Ascending aorta (tissue), 2 donors: ENCODE data around the gene ACOT9. TPM values are rescaled to one million over a fixed set of nuclear protein-coding genes. Genes with fewer than 3 reads are reported as not detected.

Source experiments
- DNase-seq, 2 donors: peaks; one replicate each; pipeline ENCODE4 v3.0.0-alpha.2; 2019; ENCODE audit warnings: low spot score in 2 of 2
- H3K27ac ChIP-seq, 2 donors: fragments of 200-600 bp; sonication (generic); one replicate each; pipeline ENCODE4 v1.5.1; 2016 to 2017; ENCODE audit warnings: mild to moderate bottlenecking in 1 of 2
- H3K27me3 ChIP-seq: fragments of 200-600 bp; sonication (generic); one replicate; pipeline ENCODE4 v1.5.1; 2017
- H3K36me3 ChIP-seq, 2 donors: fragments of 200-600 bp; sonication (generic); one replicate each; pipeline ENCODE4 v1.5.1; 2016
- H3K4me1 ChIP-seq, 2 donors: fragments of 200-600 bp; sonication (generic); one replicate each; pipeline ENCODE4 v1.5.1; 2016 to 2017; ENCODE audit warnings: mild to moderate bottlenecking in 1 of 2
- H3K4me3 ChIP-seq, 2 donors: fragments of 200-600 bp; sonication (generic); one replicate each; pipeline ENCODE4 v1.5.1; 2016 to 2017; ENCODE audit warnings: mild to moderate bottlenecking in 1 of 2
- H3K9me3 ChIP-seq, 2 donors: fragments of 200-600 bp; sonication (generic); one replicate each; pipeline ENCODE4 v1.5.1; 2016
- CTCF ChIP-seq, 3 experiments: fragments of 200-600 bp in 2 of 3; fragments of 450-650 bp in 1 of 3; sonication (generic) in 2 of 3; IDR thresholded peaks; one replicate each; pipeline ENCODE4 v1.5.1; 2016 to 2019; ENCODE audit warnings: antibody characterized with exemption in 3 of 3, mild to moderate bottlenecking in 1 of 3, moderate library complexity in 1 of 3
- intact Hi-C: fragments of 100-400 bp; cut with DNase I; formaldehyde crosslinking; loops from one replicate; pipeline ENCODE4 v1.15.1; 2023
- total RNA-seq: library from RNA; depleted of rRNA; stranded (reverse); fragments of >200 nt; gene quantifications from one replicate; pipeline ENCODE4 v1.1.0, GENCODE V29; 2016

ACOT9 gene, protein sequence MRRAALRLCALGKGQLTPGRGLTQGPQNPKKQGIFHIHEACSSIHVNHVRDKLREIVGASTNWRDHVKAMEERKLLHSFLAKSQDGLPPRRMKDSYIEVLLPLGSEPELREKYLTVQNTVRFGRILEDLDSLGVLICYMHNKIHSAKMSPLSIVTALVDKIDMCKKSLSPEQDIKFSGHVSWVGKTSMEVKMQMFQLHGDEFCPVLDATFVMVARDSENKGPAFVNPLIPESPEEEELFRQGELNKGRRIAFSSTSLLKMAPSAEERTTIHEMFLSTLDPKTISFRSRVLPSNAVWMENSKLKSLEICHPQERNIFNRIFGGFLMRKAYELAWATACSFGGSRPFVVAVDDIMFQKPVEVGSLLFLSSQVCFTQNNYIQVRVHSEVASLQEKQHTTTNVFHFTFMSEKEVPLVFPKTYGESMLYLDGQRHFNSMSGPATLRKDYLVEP
- 6.6 TPM for total RNA-seq

DNA sequence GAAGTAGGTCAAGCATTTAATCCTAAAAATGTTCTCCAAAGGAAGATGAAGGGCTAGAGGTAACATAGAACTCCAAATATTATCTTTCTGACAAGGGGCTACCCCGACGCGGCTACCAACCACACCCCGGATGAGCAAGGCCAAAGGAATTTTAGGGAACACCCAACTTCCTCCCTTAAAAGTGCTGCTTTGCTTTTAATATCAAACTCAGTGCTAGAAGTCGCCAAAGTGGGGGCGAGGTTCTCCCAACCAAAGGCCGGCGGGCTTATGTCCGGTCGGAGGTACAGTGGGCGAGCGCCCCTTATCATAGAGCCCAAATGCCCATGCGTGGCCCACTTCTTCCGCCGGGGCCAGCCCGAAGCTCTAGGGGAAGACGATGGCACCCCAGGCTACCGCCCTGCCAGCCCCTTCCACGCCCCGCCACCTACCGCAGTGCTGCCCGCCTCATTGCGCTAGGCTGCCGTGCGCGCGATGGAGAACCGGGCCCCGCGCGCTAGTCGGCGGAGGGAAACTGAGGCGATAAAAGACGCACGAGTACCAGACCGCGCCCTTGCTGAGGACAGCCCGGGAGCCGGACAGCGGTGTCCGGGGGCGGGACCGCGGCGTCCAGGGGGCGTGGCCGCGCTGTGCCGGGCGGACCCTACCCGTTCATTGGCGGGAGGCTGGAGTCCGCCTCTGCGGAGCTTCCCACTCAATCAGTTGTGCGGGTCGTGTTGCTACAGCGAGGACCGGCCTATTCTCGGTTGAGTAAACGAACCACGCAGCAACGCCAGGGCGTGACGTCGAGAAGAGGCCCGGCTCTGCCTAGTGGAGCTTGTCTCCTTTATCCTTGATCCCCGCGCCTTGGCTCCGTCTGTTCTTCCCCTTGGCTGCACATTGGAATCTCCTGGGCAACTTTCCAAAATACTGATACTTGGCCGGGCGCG, at the start of gene ACOT9:
Gene ACOT9 (minus strand): TSS at position 580 of the 926 bp plus-strand sequence. CDS start 132 bp downstream, at position 448.
- Histone ChIP-seq H3K4me1 (no peaks in the 10 kb centered on the region), H3K9me3 (no peaks in the 10 kb centered on the region), H3K27me3 (no peaks in the 10 kb centered on the region), H3K36me3 (no peaks in the 10 kb centered on the region), H3K4me3 (peak within 1 kb of the TSS; percentile 71 to 79), H3K27ac (peak within 1 kb of the TSS; percentile 93 to 98)
- intact Hi-C loops = loop anchor here (1.0 to 10.0 kb wide), 6 partner anchors 40 to 282 kb away; partner anchors contain the start of genes CXorf58, KLHL15, PRDX4 and SAT1
- TF ChIP-seq CTCF (IDR thresholded peaks at IDR 0.05) = no peak
- DNase-seq = peak; percentile 87 to 97

DNA sequence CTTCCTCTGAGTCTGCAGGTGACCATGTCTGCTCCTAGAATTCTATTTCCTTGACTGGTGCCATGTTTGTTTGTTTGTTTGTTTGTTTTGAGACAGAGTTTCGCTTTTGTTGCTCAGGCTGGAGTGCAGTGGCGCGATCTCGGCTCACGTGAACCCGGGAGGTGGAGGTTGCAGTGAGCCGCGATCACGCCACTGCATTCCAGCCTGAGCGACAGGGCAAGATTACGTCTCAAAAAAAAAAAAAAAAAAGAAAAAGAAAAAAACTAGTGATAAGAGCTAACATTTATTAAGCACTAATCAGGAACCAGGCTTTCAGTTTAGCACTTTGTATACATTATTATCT, 47.0 kb upstream of the ACOT9 start:
- Histone ChIP-seq H3K4me3 (no peak overlapping the region), H3K36me3 (peaks cover 0 to 13% of the 10 kb centered on the region in 2 donors), H3K4me1 (no peaks in the 10 kb centered on the region), H3K27me3 (no peaks in the 10 kb centered on the region), H3K9me3 (no peaks in the 10 kb centered on the region), H3K27ac (no peak overlapping the region)
- no peak for TF ChIP-seq CTCF (IDR thresholded peaks at IDR 0.05)
- intact Hi-C loops = no loop called here
- no peak for DNase-seq

DNA sequence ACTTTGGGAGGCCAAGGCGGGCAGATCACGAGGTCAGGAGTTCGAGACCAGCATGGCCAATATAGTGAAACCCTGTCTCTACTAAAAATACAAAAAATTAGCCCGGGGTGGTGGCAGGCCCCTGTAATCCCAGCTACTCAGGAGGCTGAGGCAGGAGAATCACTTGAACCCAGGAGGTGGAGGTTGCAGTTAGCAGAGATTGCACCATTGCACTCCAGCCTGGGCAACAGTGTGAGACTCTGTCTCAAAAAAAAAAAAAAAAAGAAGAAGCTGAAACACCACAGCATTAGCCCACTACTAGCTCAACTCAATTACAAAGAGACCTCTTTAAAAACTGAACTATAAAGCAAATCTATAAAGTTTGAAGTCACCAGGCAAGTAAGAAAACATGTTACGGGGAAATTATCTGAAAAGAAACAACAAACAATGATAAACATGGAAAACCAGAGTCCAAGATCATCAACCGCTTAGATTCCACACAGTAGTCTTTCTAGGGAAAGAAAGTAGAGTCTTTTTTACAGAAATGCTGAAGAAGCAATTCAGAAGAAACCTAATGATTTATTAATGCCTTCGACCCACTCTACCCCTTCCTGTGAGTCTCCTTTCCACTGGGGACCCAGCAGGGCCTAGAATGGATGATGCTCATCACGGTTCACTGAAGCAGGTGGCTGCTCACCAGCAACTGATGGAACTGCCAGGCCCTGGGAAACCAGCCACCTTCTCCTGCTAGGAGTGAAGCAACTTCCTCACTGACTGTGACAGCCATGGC, 46.5 kb upstream of the ACOT9 start:
- intact Hi-C loops = no loop called here

GRCh38 chrX:23788946-23789345, 45.9 kb upstream of the ACOT9 start:
- Histone ChIP-seq H3K27ac (no peak overlapping the region), H3K4me3 (no peak overlapping the region)
- intact Hi-C loops = no loop called here

More for the DNA sequence above, 46.5 kb upstream of the ACOT9 start:
- Histone ChIP-seq H3K9me3 (no peaks in the 10 kb centered on the region), H3K36me3 (peaks cover 0 to 14% of the 10 kb centered on the region in 2 donors), H3K27me3 (no peaks in the 10 kb centered on the region), H3K27ac (no peak overlapping the region), H3K4me3 (no peak overlapping the region), H3K4me1 (no peaks in the 10 kb centered on the region)
- TF ChIP-seq CTCF (IDR thresholded peaks at IDR 0.05) = no peak
- no peak for DNase-seq

More at GRCh38 chrX:23788946-23789345, 45.9 kb upstream of the ACOT9 start:
- H3K27me3 ChIP-seq = no peaks in the 10 kb centered on the region
- DNase-seq = no peak
- H3K9me3 ChIP-seq = no peaks in the 10 kb centered on the region
- H3K4me1 ChIP-seq = no peaks in the 10 kb centered on the region
- H3K36me3 ChIP-seq = peaks cover 0 to 14% of the 10 kb centered on the region in 2 donors
- TF ChIP-seq CTCF (IDR thresholded peaks at IDR 0.05) = no peak
